ENCODE data around the gene TRIOBP. TPM values are rescaled to one million over a fixed set of nuclear protein-coding genes. Genes with fewer than 3 reads are reported as not detected.

TRIOBP gene
- total RNA-seq, 1 donor from 2014 or later: 42.9 TPM

DNA sequence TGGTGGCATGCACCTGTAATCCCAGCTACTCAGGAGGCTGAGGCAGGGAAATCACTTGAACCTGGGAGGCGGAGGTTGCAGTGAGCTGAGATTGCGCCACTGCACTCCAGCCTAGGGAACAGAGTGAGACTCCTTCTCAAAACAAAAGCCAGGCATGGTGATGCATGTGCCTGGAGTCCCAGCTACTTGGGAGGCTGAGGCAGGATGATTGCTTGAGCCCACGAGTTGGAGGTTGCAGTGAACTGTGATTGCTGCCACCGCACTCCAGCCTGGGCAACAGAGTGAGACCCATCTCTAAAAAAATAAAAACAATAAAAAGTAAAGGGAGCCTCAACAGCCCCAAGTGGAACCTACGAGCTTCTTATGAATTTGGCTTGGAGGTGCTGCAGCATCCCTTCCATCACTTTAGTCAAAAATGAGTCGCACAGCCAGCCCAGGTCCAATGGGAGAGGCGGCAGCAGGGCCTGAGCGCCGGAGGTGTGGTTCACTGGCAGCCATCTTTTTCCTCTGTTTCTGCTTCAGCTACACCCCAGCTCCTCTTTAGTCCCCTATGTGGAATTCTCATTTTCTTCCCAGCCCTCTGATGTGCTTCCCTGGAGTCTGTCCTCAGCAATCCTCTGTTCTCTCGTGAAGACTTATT is 81.6 kb downstream of the TRIOBP start:
- H3K27ac Mint-ChIP-seq: peak overlapping the region; percentile 55
- no peak overlapping the region for H3K4me3 Mint-ChIP-seq
- H3K9me3 Mint-ChIP-seq: no peaks in the 10 kb centered on the region
- TF ChIP-seq, protein P1, sequence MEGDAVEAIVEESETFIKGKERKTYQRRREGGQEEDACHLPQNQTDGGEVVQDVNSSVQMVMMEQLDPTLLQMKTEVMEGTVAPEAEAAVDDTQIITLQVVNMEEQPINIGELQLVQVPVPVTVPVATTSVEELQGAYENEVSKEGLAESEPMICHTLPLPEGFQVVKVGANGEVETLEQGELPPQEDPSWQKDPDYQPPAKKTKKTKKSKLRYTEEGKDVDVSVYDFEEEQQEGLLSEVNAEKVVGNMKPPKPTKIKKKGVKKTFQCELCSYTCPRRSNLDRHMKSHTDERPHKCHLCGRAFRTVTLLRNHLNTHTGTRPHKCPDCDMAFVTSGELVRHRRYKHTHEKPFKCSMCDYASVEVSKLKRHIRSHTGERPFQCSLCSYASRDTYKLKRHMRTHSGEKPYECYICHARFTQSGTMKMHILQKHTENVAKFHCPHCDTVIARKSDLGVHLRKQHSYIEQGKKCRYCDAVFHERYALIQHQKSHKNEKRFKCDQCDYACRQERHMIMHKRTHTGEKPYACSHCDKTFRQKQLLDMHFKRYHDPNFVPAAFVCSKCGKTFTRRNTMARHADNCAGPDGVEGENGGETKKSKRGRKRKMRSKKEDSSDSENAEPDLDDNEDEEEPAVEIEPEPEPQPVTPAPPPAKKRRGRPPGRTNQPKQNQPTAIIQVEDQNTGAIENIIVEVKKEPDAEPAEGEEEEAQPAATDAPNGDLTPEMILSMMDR (conservative IDR thresholded peaks at IDR 0.05): no peak
- DNase-seq (ENCODE audit: extremely low spot score, unreplicated experiment): no peak
- no peaks in the 10 kb centered on the region for H3K27me3 Mint-ChIP-seq
- peaks cover 22% of the 10 kb centered on the region for H3K4me1 Mint-ChIP-seq (ENCODE audit: unreplicated experiment)
- no peaks in the 10 kb centered on the region for H3K36me3 Mint-ChIP-seq

DNA sequence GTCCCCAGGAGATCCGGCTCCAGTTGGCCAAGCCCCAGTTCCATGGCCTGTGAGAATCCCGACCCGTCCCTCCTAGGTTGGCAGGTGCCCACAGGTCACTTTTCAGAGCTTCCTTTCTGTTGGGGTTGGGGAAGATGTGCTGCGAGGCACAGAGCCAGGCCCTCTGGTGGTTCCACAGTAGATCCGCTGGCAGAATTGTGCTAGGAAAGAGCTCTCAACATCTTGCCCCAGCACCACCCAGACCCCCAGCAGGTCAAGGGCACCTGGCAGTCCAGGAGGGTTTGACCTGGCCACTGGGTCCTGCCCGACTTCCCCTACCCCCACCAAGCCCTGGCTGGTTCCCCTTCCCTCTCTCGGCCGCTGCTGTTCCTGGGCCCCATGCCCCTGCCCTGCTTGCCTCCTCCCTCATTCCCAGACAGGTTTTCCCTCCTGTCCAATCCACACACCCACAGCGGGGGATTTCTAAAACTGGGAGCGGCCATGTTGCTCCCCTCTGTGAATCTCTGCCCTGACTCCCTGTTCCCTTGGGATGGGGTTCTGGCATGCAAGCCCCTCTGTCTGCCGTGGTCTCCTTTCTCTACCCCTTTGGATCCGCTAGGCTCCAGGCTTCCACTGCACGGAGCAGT is 84.7 kb downstream of the TRIOBP start:
- no peaks in the 10 kb centered on the region for H3K27me3 Mint-ChIP-seq
- DNase-seq (ENCODE audit: extremely low spot score, unreplicated experiment): no peak
- H3K27ac Mint-ChIP-seq: peak overlapping the region; percentile 72
- peaks cover 27% of the 10 kb centered on the region for H3K4me1 Mint-ChIP-seq (ENCODE audit: unreplicated experiment)
- TF ChIP-seq, protein P1 (conservative IDR thresholded peaks at IDR 0.05): peak; percentile 50
- no peaks in the 10 kb centered on the region for H3K9me3 Mint-ChIP-seq
- no peaks in the 10 kb centered on the region for H3K36me3 Mint-ChIP-seq
- H3K4me3 Mint-ChIP-seq: no peak overlapping the region

DNA sequence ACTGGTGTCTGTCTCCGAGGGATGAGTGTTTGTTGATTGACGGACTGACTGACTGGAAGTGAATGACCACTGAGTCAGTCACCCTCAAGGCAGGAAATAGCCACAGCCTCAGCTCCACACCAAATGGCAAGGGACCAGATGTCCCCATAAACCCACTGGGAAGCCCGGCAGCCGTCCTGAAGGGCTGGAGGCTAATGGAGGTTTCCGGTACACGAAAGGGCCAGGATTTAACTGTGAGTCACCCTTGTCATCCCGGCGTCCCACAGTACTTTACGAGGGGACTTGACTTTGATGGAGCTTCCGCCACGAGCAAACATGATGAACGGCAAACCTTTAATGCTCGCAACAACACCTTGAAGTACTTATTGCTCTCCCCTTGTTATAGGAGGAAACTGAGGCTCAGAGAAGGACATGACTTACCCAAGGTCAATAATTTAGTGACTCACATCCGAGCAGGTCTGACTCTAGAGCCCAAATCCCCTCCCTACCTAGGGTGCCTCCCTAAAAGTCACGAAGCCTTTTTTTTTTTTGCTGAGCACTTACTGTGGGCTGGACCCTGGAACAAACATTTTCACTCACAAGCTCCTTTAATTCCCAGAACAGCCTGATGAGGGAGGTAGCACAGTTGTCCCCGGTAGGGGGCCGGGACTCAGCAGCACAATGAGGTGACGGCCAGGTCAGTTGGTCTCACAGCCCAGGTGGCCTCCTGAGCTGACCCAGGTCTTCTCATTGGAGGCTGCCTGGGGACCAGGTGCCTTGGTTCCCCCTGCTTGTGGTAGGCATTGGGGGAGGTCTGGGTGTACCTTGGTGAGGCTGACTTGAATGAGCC is 85.7 kb downstream of the TRIOBP start:
- H3K4me1 Mint-ChIP-seq (ENCODE audit: unreplicated experiment): peaks cover 26% of the 10 kb centered on the region

DNA sequence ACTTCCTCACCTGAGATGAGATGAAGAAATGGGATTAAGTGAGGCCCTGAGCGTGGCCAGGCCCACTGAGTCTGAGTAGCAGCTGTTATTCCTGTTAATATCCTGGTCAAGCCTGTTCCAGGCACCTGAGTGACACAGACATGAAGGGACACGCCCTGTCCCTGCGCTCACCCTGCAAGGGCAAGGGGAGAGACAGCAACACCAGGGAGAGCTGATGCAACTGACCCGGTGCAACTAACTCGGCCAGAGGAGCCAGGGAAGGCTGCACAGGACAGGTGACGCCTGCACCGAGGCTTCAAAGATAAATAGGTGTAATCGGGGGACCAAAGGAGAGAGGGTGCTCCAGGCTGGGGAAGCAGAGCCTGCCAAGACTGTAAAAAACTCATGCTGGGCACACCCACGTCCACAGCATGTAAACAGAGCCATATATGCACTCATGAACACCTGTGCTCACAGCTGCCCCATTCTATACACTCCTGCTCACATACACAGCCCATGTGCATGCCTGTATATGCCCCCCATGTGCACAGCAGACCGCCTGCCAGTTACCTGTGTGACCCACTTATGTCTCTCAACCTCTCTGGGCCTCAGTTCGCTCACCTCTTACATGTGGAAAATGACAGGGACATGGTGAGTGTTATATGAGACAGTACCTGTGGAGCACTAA is 88.1 kb downstream of the TRIOBP start:
- H3K9me3 Mint-ChIP-seq: no peaks in the 10 kb centered on the region
- no peaks in the 10 kb centered on the region for H3K27me3 Mint-ChIP-seq
- TF ChIP-seq, protein P1 (conservative IDR thresholded peaks at IDR 0.05): no peak
- peak overlapping the region; percentile 90 for H3K27ac Mint-ChIP-seq
- peak overlapping the region; percentile 35 for H3K4me3 Mint-ChIP-seq
- H3K4me1 Mint-ChIP-seq (ENCODE audit: unreplicated experiment): peaks cover 18% of the 10 kb centered on the region
- DNase-seq (ENCODE audit: extremely low spot score, unreplicated experiment): no peak
- H3K36me3 Mint-ChIP-seq: no peaks in the 10 kb centered on the region

More for the DNA sequence above, 85.7 kb downstream of the TRIOBP start:
- Mint-ChIP-seq H3K36me3 (no peaks in the 10 kb centered on the region), H3K4me3 (no peak overlapping the region), H3K27ac (peak overlapping the region; percentile 72), H3K27me3 (no peaks in the 10 kb centered on the region), H3K9me3 (no peaks in the 10 kb centered on the region)
- TF ChIP-seq, protein P1 (conservative IDR thresholded peaks at IDR 0.05): no peak
- no peak for DNase-seq (ENCODE audit: extremely low spot score, unreplicated experiment)

DNA sequence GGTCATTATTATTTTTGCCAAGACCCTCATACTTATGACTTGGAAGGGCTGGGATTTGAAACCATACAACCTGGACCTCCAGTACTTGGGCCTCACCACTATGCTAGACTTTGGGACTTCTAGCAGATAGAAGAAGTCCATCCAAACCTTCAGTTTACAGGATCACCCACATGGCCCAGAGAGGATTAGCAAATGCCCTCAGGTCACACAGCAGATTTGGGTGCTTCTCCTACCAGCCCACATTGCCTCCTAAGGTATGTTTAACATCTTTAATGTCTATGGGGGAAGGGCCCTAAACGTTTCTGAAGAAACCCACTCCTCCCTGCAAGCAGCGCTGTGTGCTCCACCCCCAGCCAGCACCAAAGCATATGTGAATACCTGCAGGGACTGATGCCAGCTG is 93.4 kb downstream of the TRIOBP start:
- Mint-ChIP-seq H3K27ac (no peak overlapping the region), H3K4me3 (no peak overlapping the region), H3K36me3 (no peaks in the 10 kb centered on the region), H3K27me3 (no peaks in the 10 kb centered on the region), H3K9me3 (no peaks in the 10 kb centered on the region), H3K4me1 (ENCODE audit: unreplicated experiment) (peaks cover 9% of the 10 kb centered on the region)
- no peak for DNase-seq (ENCODE audit: extremely low spot score, unreplicated experiment)
- TF ChIP-seq, protein P1 (conservative IDR thresholded peaks at IDR 0.05): no peak

Data from type B pancreatic cell (in vitro differentiated cells).